GM23248 (cell line): Measurements from ENCODE around the gene TLE1. TPM values are rescaled to one million over a fixed set of nuclear protein-coding genes. Genes with fewer than 3 reads are reported as not detected.

Experiments
- DNase-seq: peaks from one replicate; pipeline ENCODE4 v3.0.0-alpha.2; 2015
- H2AFZ ChIP-seq: fragments of 200-600 bp; sonication (generic); 2 replicates; pipeline ENCODE4 v1.6.1; 2016; ENCODE audit warnings: antibody characterized with exemption
- H3F3A ChIP-seq: fragments of 200-600 bp; sonication (generic); 2 replicates; pipeline ENCODE4 v1.6.1; 2016; ENCODE audit warnings: mild to moderate bottlenecking, antibody characterized with exemption, mixed run types; ENCODE audit not compliant: insufficient read depth
- H3K27ac ChIP-seq: fragments of 200-600 bp; sonication (generic); 2 replicates; pipeline ENCODE4 v1.5.1; 2016; ENCODE audit warnings: mild to moderate bottlenecking
- H3K27me3 ChIP-seq: fragments of 200-600 bp; sonication (generic); replicated peaks from 2 replicates; pipeline ENCODE4 v1.6.1; 2016; ENCODE audit warnings: mild to moderate bottlenecking; ENCODE audit not compliant: insufficient read depth
- H3K36me3 ChIP-seq: fragments of 200-600 bp; sonication (generic); 2 replicates; pipeline ENCODE4 v1.6.1; 2016; ENCODE audit warnings: low read depth, mild to moderate bottlenecking
- H3K4me1 ChIP-seq: fragments of 200-600 bp; sonication (generic); 2 replicates; pipeline ENCODE4 v1.6.1; 2016; ENCODE audit warnings: mild to moderate bottlenecking; ENCODE audit not compliant: insufficient read depth
- H3K4me2 ChIP-seq: fragments of 200-600 bp; sonication (generic); one replicate; pipeline ENCODE4 v1.6.1; 2016; ENCODE audit warnings: mild to moderate bottlenecking; ENCODE audit not compliant: unreplicated experiment
- H3K4me3 ChIP-seq: fragments of 200-600 bp; sonication (generic); 2 replicates; pipeline ENCODE4 v1.5.1; 2016; ENCODE audit warnings: mild to moderate bottlenecking
- H3K79me2 ChIP-seq: fragments of 200-600 bp; sonication (generic); 2 replicates; pipeline ENCODE4 v1.6.1; 2016; ENCODE audit warnings: mild to moderate bottlenecking; ENCODE audit not compliant: insufficient read depth
- H3K9ac ChIP-seq: fragments of 200-600 bp; sonication (generic); 2 replicates; pipeline ENCODE4 v1.6.1; 2016; ENCODE audit warnings: mild to moderate bottlenecking
- H3K9me2 ChIP-seq: fragments of 200-600 bp; sonication (generic); 2 replicates; pipeline ENCODE4 v1.6.1; 2016; ENCODE audit warnings: mixed run types, mild to moderate bottlenecking, moderate library complexity; ENCODE audit not compliant: insufficient read depth
- H3K9me3 ChIP-seq: fragments of 200-600 bp; sonication (generic); one replicate; pipeline ENCODE4 v1.6.1; 2017; ENCODE audit warnings: low read depth
- H4K20me1 ChIP-seq: fragments of 200-600 bp; sonication (generic); 2 replicates; pipeline ENCODE4 v1.6.0; 2016; ENCODE audit not compliant: insufficient read depth
- EZH2 ChIP-seq: fragments of 200-600 bp; sonication (generic); IDR thresholded peaks from 2 replicates; pipeline ENCODE4 v1.6.1; 2018; ENCODE audit warnings: antibody characterized with exemption, mild to moderate bottlenecking; ENCODE audit not compliant: insufficient read depth, poor library complexity, severe bottlenecking
- EZH2phosphoT487 ChIP-seq: fragments of 200-600 bp; sonication (generic); IDR thresholded peaks from 2 replicates; pipeline ENCODE4 v1.6.1; 2018; ENCODE audit warnings: antibody characterized with exemption, moderate library complexity, mild to moderate bottlenecking, low read depth; ENCODE audit not compliant: insufficient read depth
- WGBS, 2 experiments: methylation state at CpG; one replicate each; pipeline ENCODE4 v1.1.6; 2015 to 2017; ENCODE audit warnings: low lambda C conversion rate in 2 of 2, low coverage in 1 of 2; ENCODE audit errors: missing lambda C conversion rate in 2 of 2; 5-methylcytosine and 5-hydroxymethylcytosine counted together
- in situ Hi-C: fragments of 300-500 bp; cut with MboI; formaldehyde crosslinking; loops from 2 replicates; pipeline ENCODE4 v1.15.0; 2020
- polyA plus RNA-seq: library from polyadenylated mRNA; unstranded; fragments of >200 nt; fragmentation: Nextera tagmentation; extraction: Ambion mirVana; gene quantifications from 2 replicates; pipeline ENCODE4 v1.2.1, GENCODE V29; 2016
- total RNA-seq: library from RNA; depleted of rRNA; stranded (reverse); fragments of >200 nt; shearing (Covaris generic); gene quantifications from 2 replicates; pipeline ENCODE4 v1.2.3, GENCODE V29; 2014

Gene TLE1
- total and polyA plus RNA-seq, 2 experiments from 2014 or later: 6.4 to 14.4 TPM

GRCh38 chr9:81666123-81666522 lies 23.2 kb downstream of the TLE1 start:
- no peaks in the 10 kb centered on the region for H3K9me2 ChIP-seq
- H3K9me3 ChIP-seq: no peaks in the 10 kb centered on the region
- no peak overlapping the region for H2AFZ ChIP-seq
- TF ChIP-seq EZH2: no peak
- no peak for TF ChIP-seq EZH2phosphoT487
- in situ Hi-C loops: no loop called here
- H3K27ac ChIP-seq: no peak overlapping the region
- no peaks in the 10 kb centered on the region for H3K36me3 ChIP-seq
- no peak overlapping the region for H3K9ac ChIP-seq
- no peak overlapping the region for H3K4me2 ChIP-seq
- H4K20me1 ChIP-seq: no peaks in the 10 kb centered on the region
- H3K4me3 ChIP-seq: no peak overlapping the region
- no peaks in the 10 kb centered on the region for H3K27me3 ChIP-seq
- DNase-seq: no peak
- H3K79me2 ChIP-seq: peaks cover 17% of the 10 kb centered on the region; the same call in 1 of the 2 replicates
- H3K4me1 ChIP-seq: no peaks in the 10 kb centered on the region
- 95 to 96% methylated on average over 4 of the region's 4 CpGs for WGBS, 2 experiments
- H3F3A ChIP-seq: peaks cover 5% of the 10 kb centered on the region; the same call in 1 of the 2 replicates

- Histone ChIP-seq H3K4me3 (no peak overlapping the region), H3K79me2 (peaks cover 17% of the 10 kb centered on the region; the same call in 1 of the 2 replicates), H3K9ac (no peak overlapping the region), H3K27me3 (no peaks in the 10 kb centered on the region), H3F3A (peaks cover 5% of the 10 kb centered on the region; the same call in 1 of the 2 replicates), H3K27ac (no peak overlapping the region), H3K9me2 (no peaks in the 10 kb centered on the region), H4K20me1 (no peaks in the 10 kb centered on the region), H3K36me3 (no peaks in the 10 kb centered on the region), H2AFZ (no peak overlapping the region), H3K9me3 (no peaks in the 10 kb centered on the region), H3K4me2 (no peak overlapping the region), H3K4me1 (no peaks in the 10 kb centered on the region)
- DNase-seq: no peak
- TF ChIP-seq EZH2 (no peak), EZH2phosphoT487 (no peak)
- in situ Hi-C loops: no loop called here
- 30 to 36% methylated on average over 6 of the region's 6 CpGs for WGBS, 2 experiments
These were observed 23.9 kb downstream of the TLE1 start for GRCh38 chr9:81665322-81665871.

GRCh38 chr9:81664638-81665222 lies 24.6 kb downstream of the TLE1 start:
- no peaks in the 10 kb centered on the region for H3K36me3 ChIP-seq
- no peaks in the 10 kb centered on the region for H3K9me2 ChIP-seq
- no peak for DNase-seq
- no peak overlapping the region for H2AFZ ChIP-seq
- H3F3A ChIP-seq: peaks cover 5% of the 10 kb centered on the region; the same call in 1 of the 2 replicates
- H3K9ac ChIP-seq: no peak overlapping the region
- no peak overlapping the region for H3K4me2 ChIP-seq
- H3K27ac ChIP-seq: no peak overlapping the region
- no peaks in the 10 kb centered on the region for H4K20me1 ChIP-seq
- H3K4me3 ChIP-seq: no peak overlapping the region
- H3K27me3 ChIP-seq: no peaks in the 10 kb centered on the region
- no peaks in the 10 kb centered on the region for H3K9me3 ChIP-seq
- no peaks in the 10 kb centered on the region for H3K4me1 ChIP-seq
- in situ Hi-C loops: no loop called here
- TF ChIP-seq EZH2phosphoT487: no peak
- TF ChIP-seq EZH2: no peak
- peaks cover 17% of the 10 kb centered on the region; the same call in 1 of the 2 replicates for H3K79me2 ChIP-seq
- 63 to 70% methylated on average over 6 of the region's 6 CpGs for WGBS, 2 experiments

- Histone ChIP-seq H3K79me2 (peaks cover 6% of the 10 kb centered on the region; the same call in 1 of the 2 replicates), H3K9me3 (no peaks in the 10 kb centered on the region), H3K36me3 (no peaks in the 10 kb centered on the region), H3F3A (peaks cover 5% of the 10 kb centered on the region; the same call in 1 of the 2 replicates), H3K9me2 (no peaks in the 10 kb centered on the region), H2AFZ (no peak overlapping the region), H4K20me1 (no peaks in the 10 kb centered on the region), H3K27ac (no peak overlapping the region), H3K27me3 (no peaks in the 10 kb centered on the region), H3K4me3 (no peak overlapping the region), H3K4me2 (no peak overlapping the region), H3K9ac (no peak overlapping the region), H3K4me1 (no peaks in the 10 kb centered on the region)
- DNase-seq: no peak
- TF ChIP-seq EZH2phosphoT487 (no peak), EZH2 (no peak)
- 95 to 99% methylated on average over 3 of the region's 3 CpGs for WGBS, 2 experiments
- in situ Hi-C loops: no loop called here
These were observed 28.0 kb downstream of the TLE1 start for GRCh38 chr9:81661339-81661738.
